Neural cell (in vitro differentiated cells): ENCODE measurements around the gene ADK. TPM values are rescaled to one million over a fixed set of nuclear protein-coding genes. Genes with fewer than 3 reads are reported as not detected.
"Not testable (repeated sequence)": the region's sequence is repeated elsewhere in the genome, so short reads cannot be mapped to it uniquely, and the experiment has no call there.

Experiments used
- H2AFZ ChIP-seq: fragments of 200-600, 300-800 bp; sonication (generic), shearing (Covaris generic); 2 replicates; pipeline ENCODE4 v1.6.0; 2014; ENCODE audit warnings: low read depth, mild to moderate bottlenecking, antibody characterized with exemption, low read length, moderate library complexity
- H3F3A ChIP-seq: fragments of 200-600 bp; shearing (Covaris generic); 2 replicates; pipeline ENCODE4 v1.6.1; 2016; ENCODE audit warnings: mild to moderate bottlenecking, moderate library complexity, mixed read lengths, antibody characterized with exemption, low read length; ENCODE audit not compliant: insufficient read depth, poor library complexity, severe bottlenecking
- H3K27ac ChIP-seq: fragments of 200-600, 300-800 bp; sonication (generic), shearing (Covaris generic); 2 replicates; pipeline ENCODE4 v1.5.1; 2014; ENCODE audit warnings: mild to moderate bottlenecking, low read length, moderate library complexity
- H3K27me3 ChIP-seq: fragments of 300-800, 200-600 bp; sonication (generic), shearing (Covaris generic); 2 replicates; pipeline ENCODE4 v1.6.0; 2014; ENCODE audit warnings: mild to moderate bottlenecking, low read depth, low read length, moderate library complexity; ENCODE audit not compliant: insufficient read depth
- H3K36me3 ChIP-seq: fragments of 300-800, 200-600 bp; sonication (generic), shearing (Covaris generic); 2 replicates; pipeline ENCODE4 v1.5.1; 2014; ENCODE audit warnings: mild to moderate bottlenecking, antibody characterized with exemption, low read length, moderate library complexity; ENCODE audit not compliant: insufficient read depth
- H3K4me2 ChIP-seq: fragments of 300-800, 200-600 bp; sonication (generic), shearing (Covaris generic); 2 replicates; pipeline ENCODE4 v1.6.0; 2014; ENCODE audit warnings: mild to moderate bottlenecking, low read length
- H3K4me3 ChIP-seq: fragments of 300-800, 200-600 bp; sonication (generic), shearing (Covaris generic); 2 replicates; pipeline ENCODE4 v1.5.1; 2014; ENCODE audit warnings: mild to moderate bottlenecking, low read length, moderate library complexity
- H3K79me2 ChIP-seq: fragments of 200-600 bp; shearing (Covaris generic); replicated peaks from 2 replicates; pipeline ENCODE4 v1.6.0; 2014; ENCODE audit warnings: mild to moderate bottlenecking, low read length, moderate library complexity; ENCODE audit not compliant: insufficient read depth
- H3K9ac ChIP-seq: fragments of 300-800, 200-600 bp; sonication (generic), shearing (Covaris generic); 2 replicates; pipeline ENCODE4 v1.6.1; 2016; ENCODE audit warnings: mild to moderate bottlenecking, low read length, mixed read lengths
- H3K9me2 ChIP-seq: fragments of 200-600 bp; shearing (Covaris generic); 2 replicates; pipeline ENCODE4 v1.6.1; 2016; ENCODE audit warnings: mild to moderate bottlenecking, low read length, mixed read lengths; ENCODE audit not compliant: insufficient read depth
- H3K9me3 ChIP-seq: fragments of 200-600, 300-800 bp; sonication (generic), shearing (Covaris generic); 2 replicates; pipeline ENCODE4 v1.6.1; 2016; ENCODE audit warnings: mild to moderate bottlenecking, mixed run types, low read length, moderate library complexity, mixed read lengths
- H4K20me1 ChIP-seq: fragments of 200-600 bp; shearing (Covaris generic); 2 replicates; pipeline ENCODE4 v1.6.1; 2016; ENCODE audit warnings: mild to moderate bottlenecking, mixed run types; ENCODE audit not compliant: insufficient read depth
- CTCF ChIP-seq: fragments of 450-650 bp; IDR thresholded peaks from 2 replicates; pipeline ENCODE4 v1.5.1; 2014; ENCODE audit warnings: antibody characterized with exemption, mild to moderate bottlenecking, moderate library complexity; ENCODE audit not compliant: poor library complexity, severe bottlenecking
- EP300 ChIP-seq: fragments of 450-650 bp; conservative IDR thresholded peaks from 2 replicates; pipeline ENCODE4 v1.6.1; 2014; ENCODE audit warnings: antibody characterized with exemption, mild to moderate bottlenecking, moderate library complexity; ENCODE audit not compliant: poor library complexity, severe bottlenecking
- EZH2 ChIP-seq: fragments of 200-600, 300-800 bp; shearing (Covaris generic), sonication (generic); IDR thresholded peaks from 2 replicates; pipeline ENCODE4 v1.6.1; 2014; ENCODE audit warnings: antibody characterized with exemption, low read length, borderline replicate concordance, mild to moderate bottlenecking; ENCODE audit not compliant: insufficient read depth, poor library complexity, severe bottlenecking
- MXI1 ChIP-seq: fragments of 450-650 bp; conservative IDR thresholded peaks from 2 replicates; pipeline ENCODE4 v1.6.1; 2014; ENCODE audit warnings: antibody characterized with exemption, mild to moderate bottlenecking; ENCODE audit not compliant: poor library complexity, severe bottlenecking
- POLR2AphosphoS5 ChIP-seq: IDR thresholded peaks from 2 replicates; pipeline ENCODE4 v1.6.1; 2012
- RAD21 ChIP-seq: fragments of 450-650 bp; conservative IDR thresholded peaks from 2 replicates; pipeline ENCODE4 v1.6.1; 2014; ENCODE audit warnings: antibody characterized with exemption, mild to moderate bottlenecking, moderate library complexity
- REST ChIP-seq: IDR thresholded peaks from 2 replicates; pipeline ENCODE4 v1.6.1; 2012; ENCODE audit warnings: borderline replicate concordance
- SMC3 ChIP-seq: fragments of 450-650 bp; conservative IDR thresholded peaks from 2 replicates; pipeline ENCODE4 v1.6.1; 2014; ENCODE audit warnings: antibody characterized with exemption, mild to moderate bottlenecking, moderate library complexity; ENCODE audit not compliant: poor library complexity
- TAF1 ChIP-seq: IDR thresholded peaks from 2 replicates; pipeline ENCODE4 v1.6.1; 2012; ENCODE audit warnings: low read depth
- polyA plus RNA-seq: library from polyadenylated mRNA; depleted of rRNA; stranded (reverse); fragments of >200 nt; gene quantifications from 2 replicates; pipeline ENCODE4 v1.2.3, GENCODE V29; 2014

ADK gene
- polyA plus RNA-seq, 1 donor from 2014 or later = 19.5 TPM

GRCh38 chr10:74353021-74353420 lies 202.0 kb downstream of the ADK start:
- not testable (repeated sequence) for H3K9ac ChIP-seq, H3K27ac ChIP-seq, H3K36me3 ChIP-seq, H4K20me1 ChIP-seq, H3K4me2 ChIP-seq, H3K27me3 ChIP-seq, H3K79me2 ChIP-seq, H2AFZ ChIP-seq, H3F3A ChIP-seq, H3K9me2 ChIP-seq, H3K9me3 ChIP-seq, H3K4me3 ChIP-seq

- Histone ChIP-seq H3K36me3 (no peaks in the 10 kb centered on the region), H3F3A (no peaks in the 10 kb centered on the region), H3K79me2 (no peaks in the 10 kb centered on the region), H3K9me3 (peaks cover 12% of the 10 kb centered on the region), H3K9ac (no peak overlapping the region), H3K4me2 (no peak overlapping the region), H3K9me2 (no peaks in the 10 kb centered on the region), H3K27me3 (no peaks in the 10 kb centered on the region), H2AFZ (no peak overlapping the region), H3K4me3 (no peak overlapping the region), H4K20me1 (no peaks in the 10 kb centered on the region), H3K27ac (no peak overlapping the region)
- no peak for TF ChIP-seq MXI1
- TF ChIP-seq SMC3 = no peak
- TF ChIP-seq REST = no peak
Observed at GRCh38 chr10:74361678-74362077, 210.7 kb downstream of the ADK start.

GRCh38 chr10:74363727-74364126 lies 212.7 kb downstream of the ADK start:
- H3K27me3 ChIP-seq = no peaks in the 10 kb centered on the region
- no peak overlapping the region for H2AFZ ChIP-seq
- no peak overlapping the region for H3K4me2 ChIP-seq
- H3K9me3 ChIP-seq = peaks cover 11% of the 10 kb centered on the region
- no peak overlapping the region for H3K9ac ChIP-seq
- TF ChIP-seq RAD21 = no peak
- TF ChIP-seq EP300 = no peak
- no peak for TF ChIP-seq EZH2
- no peak for TF ChIP-seq SMC3
- no peak for TF ChIP-seq CTCF
- no peak for TF ChIP-seq POLR2AphosphoS5
- TF ChIP-seq REST = no peak
- TF ChIP-seq MXI1 = no peak
- TF ChIP-seq TAF1 = no peak
- no peaks in the 10 kb centered on the region for H3F3A ChIP-seq
- H3K79me2 ChIP-seq = no peaks in the 10 kb centered on the region
- no peaks in the 10 kb centered on the region for H3K9me2 ChIP-seq
- H3K27ac ChIP-seq = no peak overlapping the region
- no peaks in the 10 kb centered on the region for H3K36me3 ChIP-seq
- H3K4me3 ChIP-seq = no peak overlapping the region
- H4K20me1 ChIP-seq = no peaks in the 10 kb centered on the region
